IPS-NIHi7 (cell line): ENCODE data around the gene S100B.

Experiments used
- DNase-seq: peaks from one replicate; pipeline ENCODE4 v3.0.0; 2012; ENCODE audit warnings: mixed read lengths; ENCODE audit errors: extremely low spot score

S100B gene

GRCh38 chr21:46560568-46561444 lies 44.1 kb downstream of the S100B start:
- no peak for DNase-seq

- DNase-seq: no peak
Observed at GRCh38 chr21:46559291-46559983, 45.4 kb downstream of the S100B start.

GRCh38 chr21:46557919-46558392 lies 46.9 kb downstream of the S100B start:
- no peak for DNase-seq

- no peak for DNase-seq
Observed at GRCh38 chr21:46557469-46557868, 47.4 kb downstream of the S100B start.

GRCh38 chr21:46556802-46557201 lies 48.1 kb downstream of the S100B start:
- no peak for DNase-seq

GRCh38 chr21:46555678-46556077 lies 49.2 kb downstream of the S100B start:
- DNase-seq: no peak

GRCh38 chr21:46555225-46555617 lies 49.7 kb downstream of the S100B start:
- DNase-seq: no peak

- DNase-seq: no peak
Observed at GRCh38 chr21:46554431-46555224, 50.3 kb downstream of the S100B start.

- DNase-seq: no peak
Observed at GRCh38 chr21:46553993-46554392, 50.9 kb downstream of the S100B start.

GRCh38 chr21:46552865-46553379 lies 52.0 kb downstream of the S100B start:
- DNase-seq: no peak

GRCh38 chr21:46552274-46552673 lies 52.6 kb downstream of the S100B start:
- no peak for DNase-seq

GRCh38 chr21:46551636-46552241 lies 53.1 kb downstream of the S100B start:
- DNase-seq: no peak

- no peak for DNase-seq
Observed at GRCh38 chr21:46550116-46550941, 54.6 kb downstream of the S100B start.

- no peak for DNase-seq
Observed at GRCh38 chr21:46549650-46550049, 55.2 kb downstream of the S100B start.
